NCI-H187 treated with DMSO at 0.1 percent for 48 hours (cell line): ENCODE results near the gene HSD3B1.

Experiments used
- DNase-seq: peaks from one replicate; lab custom pipeline; 2025; lab: John Stamatoyannopoulos, UW

The HSD3B1 gene

DNA sequence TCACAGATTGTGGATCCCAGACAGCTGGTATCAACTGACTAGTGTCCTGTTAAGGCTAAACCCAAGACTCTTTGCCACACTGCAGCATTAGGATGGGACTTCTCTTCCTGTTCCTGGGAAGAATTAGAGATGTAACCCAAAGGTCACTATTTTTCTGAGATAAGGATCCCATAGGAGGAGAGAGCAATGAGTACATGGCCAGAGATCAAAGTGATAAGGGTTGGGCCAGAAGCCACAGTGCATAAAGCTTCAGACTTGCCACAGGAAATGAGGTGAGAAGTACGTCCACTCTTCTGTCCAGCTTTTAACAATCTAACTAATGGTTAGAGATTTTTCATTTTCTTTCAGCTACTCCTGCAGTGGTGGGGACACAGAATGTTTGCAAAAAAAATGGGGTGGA is at the start of gene HSD3B1:
HSD3B1 (plus strand) TSS at position 270 of the 400 bp plus-strand sequence. CDS start 267 bp downstream, outside the sequence.
- no peak for DNase-seq

DNA sequence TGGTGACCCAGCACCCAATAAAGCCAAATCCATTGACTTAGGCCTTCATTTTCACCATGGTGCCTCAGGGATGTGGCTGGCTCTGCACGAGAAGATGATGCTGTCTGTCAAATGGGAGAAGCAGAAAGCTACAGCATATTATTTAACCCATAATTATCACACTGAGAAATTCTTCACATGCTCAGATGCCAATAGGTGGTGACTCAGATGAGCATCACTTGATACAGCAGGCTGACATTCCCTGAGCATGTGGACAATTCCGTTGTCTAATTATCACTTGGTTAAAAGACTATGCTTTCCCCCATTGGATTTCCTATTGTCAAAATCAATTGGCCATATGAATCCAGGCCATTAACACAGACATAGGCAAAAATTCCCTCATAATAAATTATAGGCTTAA is 44.0 kb upstream of the HSD3B1 start:
- no peak for DNase-seq

GRCh38 chr1:119463569-119463968 is 43.4 kb upstream of the HSD3B1 start:
- no peak for DNase-seq

- no peak for DNase-seq
Observed at GRCh38 chr1:119466445-119466844, 40.6 kb upstream of the HSD3B1 start.

DNA sequence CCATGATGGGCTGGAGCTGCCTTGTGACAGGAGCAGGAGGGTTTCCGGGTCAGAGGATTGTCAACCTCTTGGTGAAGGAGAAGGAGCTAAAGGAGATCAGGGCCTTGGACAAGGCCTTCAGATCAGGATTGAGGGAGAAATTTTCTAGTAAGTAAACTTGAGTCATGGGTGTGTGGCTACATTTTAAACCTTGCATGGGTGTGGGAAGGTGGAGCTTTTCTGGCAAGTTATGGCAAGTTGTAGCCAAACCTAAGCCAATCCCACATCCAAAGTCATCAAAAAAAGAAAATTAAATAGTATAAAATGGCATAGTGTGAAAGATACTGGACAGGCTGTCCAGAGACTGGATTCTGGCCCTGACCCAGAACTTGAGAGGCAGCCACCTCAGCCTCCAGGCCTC is 39.8 kb upstream of the HSD3B1 start:
- DNase-seq = no peak

- DNase-seq = peak; percentile 6
Observed at GRCh38 chr1:119467857-119468668, 38.9 kb upstream of the HSD3B1 start.

DNA sequence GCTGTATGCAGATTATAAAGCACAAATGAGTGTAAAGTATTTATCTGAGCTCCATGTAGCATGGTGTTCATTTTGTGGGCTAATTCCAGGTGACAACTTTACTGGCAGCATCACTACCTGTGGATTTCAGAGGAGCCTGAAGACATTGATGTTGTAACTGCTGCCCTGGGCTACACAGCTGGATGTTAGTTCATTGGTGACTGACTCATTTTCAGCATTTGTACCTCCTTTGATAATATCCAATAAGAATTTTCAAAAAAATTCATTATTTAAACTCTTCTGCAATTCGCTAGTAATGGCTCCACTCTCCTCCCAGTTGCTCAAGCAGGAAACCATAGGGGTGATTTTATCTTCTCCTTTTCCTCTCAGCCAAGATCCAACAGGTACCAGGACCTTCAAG is 37.3 kb upstream of the HSD3B1 start:
- no peak for DNase-seq

DNA sequence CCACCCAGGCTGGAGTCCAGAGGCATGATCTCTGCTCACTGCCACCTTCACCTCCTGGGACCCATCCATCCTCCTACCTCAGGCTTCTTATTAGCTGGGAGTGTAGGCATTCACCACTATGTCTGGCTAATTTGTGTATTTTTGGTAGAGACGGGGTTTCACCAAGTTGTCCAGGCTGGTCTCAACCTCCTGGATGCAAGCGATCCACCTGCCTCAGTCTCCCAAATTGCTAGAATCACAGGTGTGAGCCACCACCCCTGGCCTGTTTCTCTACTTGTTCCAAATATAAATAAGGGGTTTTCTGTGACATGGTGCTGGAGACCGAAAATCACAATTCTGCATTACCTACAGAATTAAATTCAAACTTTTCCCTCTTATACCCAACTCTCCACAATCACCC is 36.6 kb upstream of the HSD3B1 start:
- no peak for DNase-seq

DNA sequence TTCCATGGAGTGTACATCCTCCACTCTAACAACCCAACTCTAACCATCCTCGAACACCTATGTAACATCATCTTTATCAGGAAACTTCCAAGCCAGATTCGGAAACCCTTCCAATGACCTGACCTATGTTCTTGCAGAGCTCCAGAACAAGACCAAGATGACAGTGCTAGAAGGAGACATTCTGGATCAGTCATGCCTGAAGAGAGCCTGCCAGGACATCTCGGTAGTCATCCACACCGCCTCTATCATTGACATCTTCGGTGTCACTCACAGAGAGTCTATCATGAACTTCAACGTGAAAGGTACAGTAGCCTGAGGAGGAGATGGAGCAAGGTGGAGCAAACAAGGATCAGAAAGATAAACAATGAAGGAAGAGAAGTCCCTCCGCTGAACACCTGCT is 36.1 kb upstream of the HSD3B1 start:
- no peak for DNase-seq

GRCh38 chr1:119471566-119471965 is 35.4 kb upstream of the HSD3B1 start:
- no peak for DNase-seq

DNA sequence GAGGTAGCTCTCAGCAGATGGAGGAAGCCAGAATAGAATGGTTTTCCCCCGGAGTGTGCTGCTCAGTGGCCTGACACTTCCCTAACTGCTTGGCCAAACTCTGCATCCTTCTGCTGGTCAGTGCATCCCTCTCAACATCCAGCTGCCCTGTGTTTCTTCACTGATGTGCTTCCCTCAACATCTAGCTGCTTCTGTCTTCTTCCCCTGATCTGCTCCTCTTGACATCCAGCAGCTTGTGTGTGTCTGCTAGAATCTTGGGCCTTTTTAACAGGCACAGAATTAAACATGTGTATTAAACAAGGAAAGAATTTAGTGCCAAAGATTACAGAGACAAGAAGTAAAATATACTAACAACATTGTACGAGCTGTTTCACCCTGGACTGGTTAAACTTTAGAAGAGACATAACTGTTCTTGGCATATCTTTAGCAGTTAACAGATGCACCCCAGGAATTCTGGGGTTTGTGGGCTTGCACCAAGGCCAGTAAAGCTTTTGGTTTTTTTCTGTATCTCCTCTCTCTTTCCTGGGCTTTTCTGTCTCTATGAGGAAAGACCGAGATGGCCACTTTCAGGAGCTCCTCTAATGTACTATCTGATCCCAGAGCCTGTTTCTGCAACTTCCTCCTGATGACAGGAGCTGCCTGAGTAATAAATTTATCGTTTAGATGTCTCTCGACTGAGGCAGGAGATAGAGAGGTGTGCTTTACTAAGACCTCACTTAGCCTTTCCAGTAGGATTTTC is 34.8 kb upstream of the HSD3B1 start:
- DNase-seq = no peak

DNA sequence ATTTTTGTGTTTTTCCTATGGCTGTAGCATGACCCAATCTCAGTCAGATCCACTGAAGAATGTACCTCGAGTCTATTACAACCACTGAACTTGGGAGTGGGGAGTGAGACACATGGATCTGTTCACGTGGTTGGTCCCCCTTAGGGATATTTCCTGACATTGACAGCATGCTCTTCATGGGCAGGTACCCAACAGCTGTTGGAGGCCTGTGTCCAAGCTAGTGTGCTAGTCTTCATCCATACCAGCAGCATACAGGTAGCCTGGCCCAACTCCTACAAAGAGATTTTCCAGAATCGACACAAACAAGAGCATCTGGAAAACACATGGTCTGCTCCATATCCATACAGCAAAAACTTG is 34.2 kb upstream of the HSD3B1 start:
- DNase-seq = no peak

- DNase-seq = peak; percentile 23
Observed at GRCh38 chr1:119475866-119476439, 31.1 kb upstream of the HSD3B1 start.

GRCh38 chr1:119477710-119478109 is 29.3 kb upstream of the HSD3B1 start:
- DNase-seq = no peak

DNA sequence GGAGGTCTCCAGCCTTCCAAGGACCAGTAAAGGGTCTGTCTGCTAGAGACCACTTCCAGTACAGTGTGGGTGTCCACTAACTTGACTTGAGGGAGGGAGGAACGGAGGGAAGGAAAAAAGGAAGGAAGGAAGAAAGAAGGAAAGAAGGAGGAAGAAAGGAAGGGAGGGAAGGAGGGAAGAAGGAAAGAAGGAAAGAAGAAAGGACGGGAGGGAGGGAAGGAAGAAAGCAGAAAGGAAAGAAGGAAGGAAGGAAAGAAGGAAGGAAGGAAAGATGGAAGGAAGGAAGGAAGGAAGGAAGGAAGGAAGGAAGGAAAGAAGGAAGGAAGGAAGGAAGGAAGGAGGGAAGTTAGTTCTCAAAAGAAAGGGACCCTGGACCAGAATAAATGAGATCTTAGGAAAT is 26.8 kb upstream of the HSD3B1 start:
- DNase-seq = no peak

- no peak for DNase-seq
Observed at GRCh38 chr1:119481951-119482350, 25.1 kb upstream of the HSD3B1 start.

DNA sequence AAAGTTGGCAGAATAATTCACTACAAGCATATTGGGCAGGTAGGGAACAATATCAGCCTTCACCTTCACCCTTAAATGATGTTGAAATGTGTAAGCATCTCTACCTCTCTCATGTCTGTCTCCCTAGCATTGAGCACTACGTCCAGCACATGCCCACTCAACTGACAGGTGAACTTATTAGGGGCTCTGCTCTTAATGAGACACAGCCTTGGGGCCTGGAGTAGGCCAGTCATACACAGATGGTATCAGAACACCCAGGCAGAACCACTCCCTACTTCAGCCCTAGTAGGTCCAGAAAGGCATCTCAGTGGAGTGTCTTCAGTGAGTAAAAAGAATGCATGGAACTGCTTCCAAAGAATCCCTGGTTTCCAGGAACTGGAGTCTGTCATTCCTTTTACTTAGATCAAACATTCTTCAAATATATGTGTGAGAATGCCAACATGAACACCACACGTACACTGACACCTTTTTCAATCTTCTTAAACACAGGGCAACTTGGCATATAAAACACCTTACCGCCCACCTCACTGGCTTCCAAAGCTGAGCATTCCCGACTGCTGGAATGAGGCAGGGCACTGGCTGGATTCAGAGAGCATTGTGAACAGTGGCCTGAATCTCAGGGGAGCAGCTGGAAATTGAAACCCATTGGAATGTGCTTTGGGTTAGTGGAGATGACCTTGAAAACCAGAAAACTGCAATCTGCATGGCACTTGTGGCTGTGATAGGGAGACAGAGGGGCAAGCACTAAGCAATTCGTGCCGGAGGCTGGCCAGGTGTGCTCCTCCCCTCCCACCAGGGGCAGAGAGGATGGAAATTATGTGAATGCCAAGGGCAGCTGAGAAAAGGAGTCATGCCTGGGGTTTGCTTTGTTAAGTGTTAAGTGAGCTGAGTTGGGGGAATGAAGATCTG is 24.2 kb upstream of the HSD3B1 start:
- no peak for DNase-seq

DNA sequence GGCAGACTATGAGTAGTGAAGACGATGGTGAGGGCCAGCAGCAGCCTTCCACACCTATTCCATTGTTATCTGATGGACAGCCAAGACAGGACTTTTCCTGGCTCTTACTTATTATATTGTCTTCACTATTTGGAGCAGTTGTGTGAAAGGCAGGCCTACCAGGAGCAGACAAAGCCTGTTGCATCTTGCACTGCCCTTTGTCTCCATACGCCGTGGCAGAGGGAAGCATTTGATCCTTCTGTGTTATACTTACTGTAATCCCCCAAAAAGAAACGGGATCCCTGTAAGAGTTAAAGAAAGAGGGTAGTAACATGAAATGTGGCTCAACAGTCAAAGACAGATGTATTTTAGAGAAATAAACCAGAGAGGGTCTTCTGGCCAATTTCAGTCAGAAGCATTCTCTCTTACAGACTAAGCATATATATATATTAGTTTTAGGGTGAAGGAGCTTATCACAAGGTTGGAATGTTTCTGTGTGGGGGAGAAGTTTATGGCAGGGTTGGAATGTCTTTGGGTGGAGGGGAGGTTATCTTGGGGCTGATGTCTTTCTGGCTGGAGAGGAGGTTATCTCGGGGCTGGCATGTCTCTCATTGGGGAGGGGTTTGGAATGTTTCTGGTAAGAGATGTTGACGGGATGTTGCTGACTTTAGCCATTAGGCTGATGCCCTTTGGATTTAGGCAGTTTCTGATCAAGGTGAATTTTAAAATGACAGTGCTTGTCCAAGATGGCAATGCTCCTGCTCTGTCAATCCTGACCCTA is 23.4 kb upstream of the HSD3B1 start:
- no peak for DNase-seq

- no peak for DNase-seq
Observed at GRCh38 chr1:119485201-119485600, 21.8 kb upstream of the HSD3B1 start.

DNA sequence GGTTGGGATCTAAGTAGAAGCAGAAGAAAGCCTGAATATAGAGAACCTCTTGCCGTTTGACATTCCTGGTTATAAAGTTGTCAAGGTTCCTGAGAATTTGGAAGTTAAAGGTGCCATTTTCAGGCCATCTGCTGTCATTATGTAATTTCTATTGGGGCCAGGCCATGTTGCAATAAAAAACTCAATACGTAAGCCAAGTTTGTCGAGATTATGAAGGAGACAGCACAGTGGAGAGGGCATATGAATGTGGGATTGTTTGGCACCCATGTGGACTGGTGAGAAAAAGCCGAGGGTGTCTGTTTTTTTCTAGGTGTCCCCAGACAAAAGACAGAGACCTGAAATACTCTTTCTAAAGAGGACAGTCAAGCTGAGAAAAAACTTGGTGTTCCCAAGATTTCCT is 18.8 kb upstream of the HSD3B1 start:
- DNase-seq = no peak

DNA sequence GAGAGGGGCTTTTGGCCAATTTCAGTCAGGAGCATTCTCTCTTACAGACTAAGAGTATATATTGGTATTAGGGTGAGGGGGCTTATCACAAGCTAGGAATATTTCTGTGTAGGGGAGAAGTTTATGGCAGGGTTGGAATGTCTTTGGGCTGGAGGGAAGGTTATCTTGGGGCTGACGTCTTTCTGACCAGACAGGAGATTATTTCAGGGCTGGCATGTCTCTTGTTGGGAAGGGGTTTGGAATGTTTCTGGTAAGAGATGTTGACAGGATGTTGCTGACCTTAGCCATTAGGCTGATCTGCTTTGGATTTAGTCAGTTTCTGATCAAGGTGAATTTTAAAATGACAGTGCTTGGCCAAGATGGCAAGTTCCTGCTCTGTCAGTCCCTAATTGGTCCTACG is 17.8 kb upstream of the HSD3B1 start:
- no peak for DNase-seq
